Measurements from ENCODE around the gene PKP4. TPM values are rescaled to one million over a fixed set of nuclear protein-coding genes. Genes with fewer than 3 reads are reported as not detected.

The PKP4 gene
- total RNA-seq, 2 experiments from 2014 or later, result 68.7 to 73.2 TPM

DNA sequence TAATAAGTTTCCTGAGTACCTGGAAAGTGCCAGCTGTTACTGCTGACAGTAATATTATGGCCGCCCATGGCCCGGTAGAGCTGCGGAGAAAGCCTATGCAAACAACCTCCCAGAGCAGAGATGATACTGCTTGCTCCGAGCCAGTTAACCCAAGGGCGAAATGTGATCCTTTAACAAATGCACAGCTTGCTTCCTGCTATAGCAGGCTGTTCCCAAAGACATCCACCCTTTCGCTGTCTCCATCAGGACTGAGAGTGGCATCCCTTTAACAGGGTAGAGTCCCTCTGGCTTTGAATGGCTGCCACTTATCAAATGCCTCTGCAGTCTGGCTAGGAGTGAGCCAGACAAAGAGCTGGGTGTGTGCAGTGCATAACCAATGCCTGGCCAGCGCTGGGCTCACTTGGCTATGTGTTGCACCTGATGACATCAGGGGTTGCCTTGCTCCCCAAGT is 268.7 kb downstream of the PKP4 start:
- DNase-seq (ENCODE audit: low spot score), result no peak
- H3K4me3 ChIP-seq (ENCODE audit: low read depth, low read length, poor library complexity, severe bottlenecking), result no peak overlapping the region
- CTCF ChIA-PET (ENCODE audit: unreplicated experiment), result no interaction called here
- H4K20me1 ChIP-seq (ENCODE audit: insufficient read depth, low read length), result no peaks in the 10 kb centered on the region
- no peak overlapping the region for H3K27ac ChIP-seq (ENCODE audit: low read depth, low read length, poor library complexity, severe bottlenecking)
- H3K4me1 ChIP-seq (ENCODE audit: insufficient read depth, low read length, poor library complexity, severe bottlenecking), result no peaks in the 10 kb centered on the region
- no peaks in the 10 kb centered on the region for H3K79me2 ChIP-seq (ENCODE audit: insufficient read depth, low read depth, low read length)
- no TSS peak for BruUV-seq (replicated peaks)
- H3K9me2 ChIP-seq (ENCODE audit: insufficient read depth, low read length), result no peaks in the 10 kb centered on the region
- H3K36me3 ChIP-seq (ENCODE audit: insufficient read depth, low read length), result no peaks in the 10 kb centered on the region
- no peak overlapping the region for H3K4me2 ChIP-seq (ENCODE audit: low read length)
- TF ChIP-seq, protein P1, sequence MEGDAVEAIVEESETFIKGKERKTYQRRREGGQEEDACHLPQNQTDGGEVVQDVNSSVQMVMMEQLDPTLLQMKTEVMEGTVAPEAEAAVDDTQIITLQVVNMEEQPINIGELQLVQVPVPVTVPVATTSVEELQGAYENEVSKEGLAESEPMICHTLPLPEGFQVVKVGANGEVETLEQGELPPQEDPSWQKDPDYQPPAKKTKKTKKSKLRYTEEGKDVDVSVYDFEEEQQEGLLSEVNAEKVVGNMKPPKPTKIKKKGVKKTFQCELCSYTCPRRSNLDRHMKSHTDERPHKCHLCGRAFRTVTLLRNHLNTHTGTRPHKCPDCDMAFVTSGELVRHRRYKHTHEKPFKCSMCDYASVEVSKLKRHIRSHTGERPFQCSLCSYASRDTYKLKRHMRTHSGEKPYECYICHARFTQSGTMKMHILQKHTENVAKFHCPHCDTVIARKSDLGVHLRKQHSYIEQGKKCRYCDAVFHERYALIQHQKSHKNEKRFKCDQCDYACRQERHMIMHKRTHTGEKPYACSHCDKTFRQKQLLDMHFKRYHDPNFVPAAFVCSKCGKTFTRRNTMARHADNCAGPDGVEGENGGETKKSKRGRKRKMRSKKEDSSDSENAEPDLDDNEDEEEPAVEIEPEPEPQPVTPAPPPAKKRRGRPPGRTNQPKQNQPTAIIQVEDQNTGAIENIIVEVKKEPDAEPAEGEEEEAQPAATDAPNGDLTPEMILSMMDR (conservative IDR thresholded peaks at IDR 0.05; ENCODE audit: low read length), result no peak
- no peak for TF ChIP-seq EZH2phosphoT487 (IDR thresholded peaks at IDR 0.05; ENCODE audit: borderline replicate concordance, low read depth, low read length)
- no peaks in the 10 kb centered on the region for H3K9me3 ChIP-seq (ENCODE audit: low read length)
- POLR2A ChIA-PET, result interaction anchor here (1.0 kb wide), 1 partner anchor 283 kb away, joined by 3 read pairs; no protein-coding TSS in a partner anchor
- no peak overlapping the region for H2AFZ ChIP-seq (ENCODE audit: low read length)
- intact Hi-C loops (cut with micrococcal nuclease; ENCODE audit: unreplicated experiment), result no loop called here

DNA sequence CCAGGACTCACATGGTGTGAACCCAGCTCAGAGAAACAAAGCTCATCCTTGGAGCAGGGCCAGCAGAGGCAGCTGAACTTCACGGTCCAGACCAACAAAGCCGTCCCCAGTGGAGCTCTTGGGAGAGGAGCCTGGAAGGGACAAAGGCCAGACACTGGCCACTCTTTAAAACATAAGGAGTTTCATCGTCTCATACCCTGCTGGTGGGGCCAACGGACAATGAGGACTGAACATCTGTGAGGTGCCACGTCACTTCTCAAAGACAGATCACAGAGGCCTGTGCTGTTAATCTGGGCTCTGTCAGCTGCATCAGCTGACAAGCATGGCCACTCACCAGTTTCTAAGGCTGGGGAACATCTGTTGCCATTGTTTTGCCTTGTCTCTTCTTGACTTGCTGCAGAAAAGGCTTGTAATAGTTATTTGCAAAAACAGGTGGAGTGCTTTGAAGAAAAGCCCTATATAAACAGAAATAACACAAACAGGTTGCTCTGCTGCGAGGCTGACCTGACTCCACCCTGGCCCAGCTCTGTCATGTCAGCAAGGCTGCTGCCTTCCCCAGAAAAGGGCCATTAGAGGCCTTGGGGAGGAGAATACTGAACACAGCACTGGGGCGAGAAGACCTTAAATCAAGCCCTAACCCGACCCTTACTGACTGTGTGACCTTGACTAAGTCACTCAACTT is 270.3 kb downstream of the PKP4 start:
- no peak for TF ChIP-seq EZH2phosphoT487 (IDR thresholded peaks at IDR 0.05; ENCODE audit: borderline replicate concordance, low read depth, low read length)
- TF ChIP-seq, protein P1 (conservative IDR thresholded peaks at IDR 0.05; ENCODE audit: low read length), result no peak
- Histone ChIP-seq H3K36me3 (ENCODE audit: insufficient read depth, low read length) (no peaks in the 10 kb centered on the region), H3K27ac (ENCODE audit: low read depth, low read length, poor library complexity, severe bottlenecking) (peak overlapping the region; percentile 36), H2AFZ (ENCODE audit: low read length) (no peak overlapping the region), H3K9me3 (ENCODE audit: low read length) (no peaks in the 10 kb centered on the region), H3K79me2 (ENCODE audit: insufficient read depth, low read depth, low read length) (no peaks in the 10 kb centered on the region), H3K4me2 (ENCODE audit: low read length) (no peak overlapping the region), H3K4me1 (ENCODE audit: insufficient read depth, low read length, poor library complexity, severe bottlenecking) (no peaks in the 10 kb centered on the region), H4K20me1 (ENCODE audit: insufficient read depth, low read length) (no peaks in the 10 kb centered on the region), H3K9me2 (ENCODE audit: insufficient read depth, low read length) (no peaks in the 10 kb centered on the region), H3K4me3 (ENCODE audit: low read depth, low read length, poor library complexity, severe bottlenecking) (no peak overlapping the region)
- ChIA-PET POLR2A (interaction anchor here (0.6 to 1.2 kb wide), 3 partner anchors 9 to 649 kb away, joined by 3 read pairs; no protein-coding TSS in a partner anchor), CTCF (ENCODE audit: unreplicated experiment) (interaction anchor here (1.0 kb wide), 1 partner anchor 21 kb away, joined by 3 read pairs; no protein-coding TSS in a partner anchor)
- intact Hi-C loops (cut with micrococcal nuclease; ENCODE audit: unreplicated experiment), result no loop called here
- BruUV-seq (replicated peaks), result no TSS peak
- DNase-seq (ENCODE audit: low spot score), result peak; percentile 35

DNA sequence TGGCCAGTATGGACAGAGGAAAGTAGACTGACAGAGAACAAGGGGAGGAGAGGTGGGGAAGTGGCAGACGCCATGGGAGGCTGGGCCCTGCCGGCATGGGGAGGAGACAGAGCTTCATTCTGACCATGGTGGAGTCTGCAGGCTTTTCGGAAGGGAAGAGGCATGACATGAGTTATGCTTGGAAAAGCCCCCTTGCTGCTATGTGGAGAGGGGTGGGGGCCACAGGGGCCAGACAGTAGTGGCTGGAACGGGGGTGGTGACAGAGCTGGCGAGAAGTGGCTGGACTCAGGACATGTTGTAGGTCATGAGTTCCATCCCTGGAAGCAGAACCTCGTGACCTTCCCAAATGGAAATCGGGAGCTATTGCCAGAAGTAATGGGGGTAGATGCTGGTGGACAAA is 271.7 kb downstream of the PKP4 start:
- POLR2A ChIA-PET, result interaction anchor here (0.5 kb wide), 1 partner anchor 117 kb away, joined by 4 read pairs; no protein-coding TSS in a partner anchor
- intact Hi-C loops (cut with micrococcal nuclease; ENCODE audit: unreplicated experiment), result no loop called here
- H3K27ac ChIP-seq (ENCODE audit: low read depth, low read length, poor library complexity, severe bottlenecking), result no peak overlapping the region

More for the DNA sequence above, 271.7 kb downstream of the PKP4 start:
- Histone ChIP-seq H3K4me1 (ENCODE audit: insufficient read depth, low read length, poor library complexity, severe bottlenecking) (no peaks in the 10 kb centered on the region), H3K79me2 (ENCODE audit: insufficient read depth, low read depth, low read length) (no peaks in the 10 kb centered on the region), H3K36me3 (ENCODE audit: insufficient read depth, low read length) (no peaks in the 10 kb centered on the region), H3K9me2 (ENCODE audit: insufficient read depth, low read length) (no peaks in the 10 kb centered on the region), H3K4me3 (ENCODE audit: low read depth, low read length, poor library complexity, severe bottlenecking) (no peak overlapping the region), H2AFZ (ENCODE audit: low read length) (no peak overlapping the region), H3K4me2 (ENCODE audit: low read length) (no peak overlapping the region), H4K20me1 (ENCODE audit: insufficient read depth, low read length) (no peaks in the 10 kb centered on the region), H3K9me3 (ENCODE audit: low read length) (no peaks in the 10 kb centered on the region)
- DNase-seq (ENCODE audit: low spot score), result no peak
- TF ChIP-seq, protein P1 (conservative IDR thresholded peaks at IDR 0.05; ENCODE audit: low read length), result no peak
- no peak for TF ChIP-seq EZH2phosphoT487 (IDR thresholded peaks at IDR 0.05; ENCODE audit: borderline replicate concordance, low read depth, low read length)
- CTCF ChIA-PET (ENCODE audit: unreplicated experiment), result no interaction called here
- BruUV-seq (replicated peaks), result no TSS peak

All from OCI-LY7 (cell line).